MM.1S (cell line): ENCODE results near the gene CHCHD6.

ENCODE experiments used
- DNase-seq: peaks from one replicate; pipeline ENCODE4 v3.0.0-alpha.2; 2015
- H2AFZ ChIP-seq: fragments of 300-600 bp; sonication (generic); 2 replicates; pipeline ENCODE4 v1.6.0; 2016; ENCODE audit warnings: antibody characterized with exemption, low read length
- H3F3A ChIP-seq: fragments of 300-600 bp; sonication (generic); 2 replicates; pipeline ENCODE4 v1.6.1; 2016; ENCODE audit warnings: mild to moderate bottlenecking, antibody characterized with exemption, low read length, moderate library complexity, mixed read lengths; ENCODE audit not compliant: insufficient read depth
- H3K27ac ChIP-seq: fragments of 300-600 bp; sonication (generic); 2 replicates; pipeline ENCODE4 v1.5.1; 2016; ENCODE audit warnings: mild to moderate bottlenecking, low read length
- H3K27me3 ChIP-seq: fragments of 300-600 bp; sonication (generic); replicated peaks from 2 replicates; pipeline ENCODE4 v1.6.0; 2016; ENCODE audit warnings: low read length; ENCODE audit not compliant: insufficient read depth
- H3K36me3 ChIP-seq: fragments of 300-600 bp; sonication (generic); replicated peaks from 2 replicates; pipeline ENCODE4 v1.6.1; 2016; ENCODE audit warnings: mild to moderate bottlenecking, low read length, mixed read lengths; ENCODE audit not compliant: insufficient read depth
- H3K4me1 ChIP-seq: fragments of 300-600 bp; sonication (generic); 2 replicates; pipeline ENCODE4 v1.6.1; 2016; ENCODE audit warnings: low read length, mixed read lengths
- H3K4me2 ChIP-seq: fragments of 300-600 bp; sonication (generic); 2 replicates; pipeline ENCODE4 v1.6.0; 2016; ENCODE audit warnings: low read depth, low read length
- H3K4me3 ChIP-seq: fragments of 300-600 bp; sonication (generic); 2 replicates; pipeline ENCODE4 v1.5.1; 2016; ENCODE audit warnings: low read length, mixed read lengths
- H3K79me2 ChIP-seq: fragments of 300-600 bp; sonication (generic); 2 replicates; pipeline ENCODE4 v1.6.1; 2016; ENCODE audit warnings: mixed run types, low read length, mixed read lengths
- H3K9ac ChIP-seq: fragments of 300-600 bp; sonication (generic); 2 replicates; pipeline ENCODE4 v1.6.1; 2016; ENCODE audit warnings: low read length, mixed read lengths
- H3K9me2 ChIP-seq: fragments of 300-600 bp; sonication (generic); replicated peaks from 2 replicates; pipeline ENCODE4 v1.6.1; 2016; ENCODE audit warnings: mild to moderate bottlenecking, low read length, mixed read lengths; ENCODE audit not compliant: insufficient read depth
- H3K9me3 ChIP-seq: fragments of 300-600 bp; sonication (generic); replicated peaks from 2 replicates; pipeline ENCODE4 v1.6.1; 2016; ENCODE audit warnings: mild to moderate bottlenecking, low read length, mixed read lengths; ENCODE audit not compliant: insufficient read depth
- H4K20me1 ChIP-seq: fragments of 300-600 bp; sonication (generic); 2 replicates; pipeline ENCODE4 v1.6.1; 2016; ENCODE audit warnings: mild to moderate bottlenecking, low read length, moderate library complexity, mixed read lengths; ENCODE audit not compliant: insufficient read depth
- CTCF ChIP-seq: fragments of 300-600 bp; sonication (generic); IDR thresholded peaks from 2 replicates; pipeline ENCODE4 v1.5.1; 2016; ENCODE audit warnings: antibody characterized with exemption, low read length, mixed read lengths
- EZH2 ChIP-seq: fragments of 300-600 bp; sonication (generic); optimal IDR thresholded peaks from 2 replicates; pipeline ENCODE3; 2017; ENCODE audit warnings: low read depth, mild to moderate bottlenecking, antibody characterized with exemption, low read length, mixed read lengths
- EZH2phosphoT487 ChIP-seq: fragments of 300-600 bp; sonication (generic); IDR thresholded peaks from 2 replicates; pipeline ENCODE4 v1.6.1; 2018; ENCODE audit warnings: antibody characterized with exemption, low read length

The CHCHD6 gene

GRCh38 chr3:126916546-126916945 is 212.5 kb downstream of the CHCHD6 start:
- H3K9me3 ChIP-seq: no peaks in the 10 kb centered on the region
- H3K9ac ChIP-seq: no peak overlapping the region
- H3F3A ChIP-seq: peaks cover 30% of the 10 kb centered on the region
- no peak overlapping the region for H3K4me2 ChIP-seq
- TF ChIP-seq CTCF (no peak), EZH2 (no peak), EZH2phosphoT487 (no peak)
- H4K20me1 ChIP-seq: no peaks in the 10 kb centered on the region
- H3K27ac ChIP-seq: peak overlapping the region; percentile 57; the same call in 1 of the 2 replicates
- H3K27me3 ChIP-seq: no peaks in the 10 kb centered on the region
- no peak for DNase-seq
- H3K79me2 ChIP-seq: no peaks in the 10 kb centered on the region
- no peaks in the 10 kb centered on the region for H3K9me2 ChIP-seq
- H3K4me1 ChIP-seq: peaks cover 46% of the 10 kb centered on the region
- no peak overlapping the region for H2AFZ ChIP-seq
- no peak overlapping the region for H3K4me3 ChIP-seq
- H3K36me3 ChIP-seq: no peaks in the 10 kb centered on the region

GRCh38 chr3:126917232-126917804 is 213.3 kb downstream of the CHCHD6 start:
- H3K27me3 ChIP-seq: no peaks in the 10 kb centered on the region
- no peaks in the 10 kb centered on the region for H4K20me1 ChIP-seq
- peak; percentile 34 for DNase-seq
- H3K36me3 ChIP-seq: no peaks in the 10 kb centered on the region
- H3K27ac ChIP-seq: peak overlapping the region; percentile 57; the same call in 1 of the 2 replicates
- H3K79me2 ChIP-seq: no peaks in the 10 kb centered on the region
- no peak overlapping the region for H3K4me3 ChIP-seq
- H3K4me2 ChIP-seq: no peak overlapping the region
- H3K9me3 ChIP-seq: no peaks in the 10 kb centered on the region
- TF ChIP-seq EZH2: no peak
- TF ChIP-seq EZH2phosphoT487: no peak
- H3K9me2 ChIP-seq: no peaks in the 10 kb centered on the region
- H2AFZ ChIP-seq: peak overlapping the region; percentile 29; the same call in 1 of the 2 replicates
- H3K9ac ChIP-seq: no peak overlapping the region
- H3F3A ChIP-seq: peaks cover 23% of the 10 kb centered on the region
- H3K4me1 ChIP-seq: peaks cover 39% of the 10 kb centered on the region

GRCh38 chr3:126918355-126918821 is 214.3 kb downstream of the CHCHD6 start:
- no peaks in the 10 kb centered on the region for H3K27me3 ChIP-seq
- H3K9ac ChIP-seq: no peak overlapping the region
- no peak overlapping the region for H3K4me3 ChIP-seq
- no peak overlapping the region for H2AFZ ChIP-seq
- no peak for DNase-seq
- H3K79me2 ChIP-seq: no peaks in the 10 kb centered on the region
- no peak overlapping the region for H3K4me2 ChIP-seq
- no peaks in the 10 kb centered on the region for H3K9me2 ChIP-seq
- TF ChIP-seq EZH2 (no peak), CTCF (no peak), EZH2phosphoT487 (no peak)
- H4K20me1 ChIP-seq: no peaks in the 10 kb centered on the region
- no peak overlapping the region for H3K27ac ChIP-seq
- H3K36me3 ChIP-seq: no peaks in the 10 kb centered on the region
- peaks cover 30% of the 10 kb centered on the region for H3K4me1 ChIP-seq
- H3K9me3 ChIP-seq: no peaks in the 10 kb centered on the region
- peaks cover 14% of the 10 kb centered on the region for H3F3A ChIP-seq
